Left lobe of liver (tissue), 2 donors: ENCODE results near the gene CAMTA1. TPM values are rescaled to one million over a fixed set of nuclear protein-coding genes. Genes with fewer than 3 reads are reported as not detected.
"Not testable (repeated sequence)": the region's sequence is repeated elsewhere in the genome, so short reads cannot be mapped to it uniquely, and the experiment has no call there.

Source experiments
- ATAC-seq: fragments of 200-7000 bp; cut with Tn5 transposase; one replicate; pipeline ENCODE4 v1.9.1; 2020; ENCODE audit warnings: mild to moderate bottlenecking, moderate library complexity
- DNase-seq: peaks from one replicate; pipeline ENCODE4 v3.0.0-alpha.2; 2020; ENCODE audit warnings: low spot score
- total RNA-seq: library from RNA; stranded (reverse); gene quantifications from one replicate; pipeline ENCODE4 v1.2.1, GENCODE V29; 2021
- donor health status: DM: no; HTN: no; CAD: no; lungs with moderate emphysema.
- donor health status: DM: no; HTN: yes; CAD: no.

Gene CAMTA1
- total RNA-seq, 1 donor from 2014 or later: 33.6 TPM

- ATAC-seq (no peak), DNase-seq (peak; percentile 27)
Observed at GRCh38 chr1:7373876-7374562, 588.8 kb downstream of the CAMTA1 start.

- peak; percentile 19 for DNase-seq
Observed at GRCh38 chr1:7374563-7375160, 589.4 kb downstream of the CAMTA1 start.

GRCh38 chr1:7375329-7375728, 590.1 kb downstream of the CAMTA1 start:
- DNase-seq (peak; percentile 18), ATAC-seq (no peak)

More at GRCh38 chr1:7374563-7375160, 589.4 kb downstream of the CAMTA1 start:
- no peak for ATAC-seq

GRCh38 chr1:7375781-7376660, 590.8 kb downstream of the CAMTA1 start:
- DNase-seq (peak; percentile 30), ATAC-seq (no peak)

GRCh38 chr1:7376676-7377075, 591.4 kb downstream of the CAMTA1 start:
- DNase-seq: peak; percentile 21

GRCh38 chr1:7378346-7379130, 593.3 kb downstream of the CAMTA1 start:
- DNase-seq: peak; percentile 24
- no peak for ATAC-seq

More at GRCh38 chr1:7376676-7377075, 591.4 kb downstream of the CAMTA1 start:
- ATAC-seq: no peak

GRCh38 chr1:7379441-7379971, 594.3 kb downstream of the CAMTA1 start:
- ATAC-seq: no peak
- peak; percentile 12 for DNase-seq

- DNase-seq: peak; percentile 29
- not testable (repeated sequence) for ATAC-seq
Observed at GRCh38 chr1:7380068-7380467, 594.8 kb downstream of the CAMTA1 start.

GRCh38 chr1:7380712-7381111, 595.5 kb downstream of the CAMTA1 start:
- ATAC-seq: peak; percentile 62
- peak; percentile 43 for DNase-seq

- not testable (repeated sequence) for ATAC-seq
- peak; percentile 21 for DNase-seq
Observed at GRCh38 chr1:7381729-7382128, 596.5 kb downstream of the CAMTA1 start.

GRCh38 chr1:7382971-7383370, 597.7 kb downstream of the CAMTA1 start:
- ATAC-seq: no peak
- DNase-seq: peak; percentile 4

GRCh38 chr1:7383671-7384520, 598.6 kb downstream of the CAMTA1 start:
- peak; percentile 28 for DNase-seq
- no peak for ATAC-seq

- peak; percentile 27 for DNase-seq
Observed at GRCh38 chr1:7384679-7385078, 599.4 kb downstream of the CAMTA1 start.

GRCh38 chr1:7385471-7386225, 600.4 kb downstream of the CAMTA1 start:
- peak; percentile 30 for DNase-seq
- no peak for ATAC-seq

More at GRCh38 chr1:7384679-7385078, 599.4 kb downstream of the CAMTA1 start:
- no peak for ATAC-seq

GRCh38 chr1:7386226-7387052, 601.2 kb downstream of the CAMTA1 start:
- ATAC-seq: no peak
- DNase-seq: peak; percentile 34

- DNase-seq: peak; percentile 32
Observed at GRCh38 chr1:7387053-7387927, 602.0 kb downstream of the CAMTA1 start.

GRCh38 chr1:7388141-7388487, 602.9 kb downstream of the CAMTA1 start:
- ATAC-seq: no peak

More at GRCh38 chr1:7387053-7387927, 602.0 kb downstream of the CAMTA1 start:
- ATAC-seq: no peak

More at GRCh38 chr1:7388141-7388487, 602.9 kb downstream of the CAMTA1 start:
- DNase-seq: peak; percentile 24
